Measurements from ENCODE around the gene METTL14.

DNA sequence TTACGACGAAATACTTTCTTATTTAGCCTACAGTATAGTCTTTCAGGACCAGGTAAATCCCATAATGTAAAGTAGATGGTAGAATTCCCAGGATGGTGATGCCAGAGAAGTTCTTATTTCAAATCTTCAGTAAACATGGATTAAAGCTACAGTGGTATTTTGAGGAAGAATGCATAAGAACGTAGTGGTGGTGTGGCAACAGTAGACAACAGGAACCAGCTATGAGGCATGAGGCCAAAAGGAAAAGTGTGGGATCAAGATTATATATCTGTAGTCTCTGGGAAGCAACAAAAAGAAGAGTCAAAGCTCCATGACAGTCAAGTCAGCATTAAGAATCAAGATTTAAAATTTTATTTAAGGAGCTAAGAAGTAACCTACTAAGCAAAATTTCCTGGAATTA, 60.2 kb downstream of the METTL14 start:
- TF ChIP-seq, protein P1, sequence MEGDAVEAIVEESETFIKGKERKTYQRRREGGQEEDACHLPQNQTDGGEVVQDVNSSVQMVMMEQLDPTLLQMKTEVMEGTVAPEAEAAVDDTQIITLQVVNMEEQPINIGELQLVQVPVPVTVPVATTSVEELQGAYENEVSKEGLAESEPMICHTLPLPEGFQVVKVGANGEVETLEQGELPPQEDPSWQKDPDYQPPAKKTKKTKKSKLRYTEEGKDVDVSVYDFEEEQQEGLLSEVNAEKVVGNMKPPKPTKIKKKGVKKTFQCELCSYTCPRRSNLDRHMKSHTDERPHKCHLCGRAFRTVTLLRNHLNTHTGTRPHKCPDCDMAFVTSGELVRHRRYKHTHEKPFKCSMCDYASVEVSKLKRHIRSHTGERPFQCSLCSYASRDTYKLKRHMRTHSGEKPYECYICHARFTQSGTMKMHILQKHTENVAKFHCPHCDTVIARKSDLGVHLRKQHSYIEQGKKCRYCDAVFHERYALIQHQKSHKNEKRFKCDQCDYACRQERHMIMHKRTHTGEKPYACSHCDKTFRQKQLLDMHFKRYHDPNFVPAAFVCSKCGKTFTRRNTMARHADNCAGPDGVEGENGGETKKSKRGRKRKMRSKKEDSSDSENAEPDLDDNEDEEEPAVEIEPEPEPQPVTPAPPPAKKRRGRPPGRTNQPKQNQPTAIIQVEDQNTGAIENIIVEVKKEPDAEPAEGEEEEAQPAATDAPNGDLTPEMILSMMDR (IDR thresholded peaks at IDR 0.05), result no peak
- no peak for TF ChIP-seq POLR2A (IDR thresholded peaks at IDR 0.05)
- no peak for TF ChIP-seq POLR2AphosphoS5 (IDR thresholded peaks at IDR 0.05)
- TF ChIP-seq EP300 (IDR thresholded peaks at IDR 0.05), result no peak

All from stomach (tissue), 4 donors.